Activated naive CD4-positive, alpha-beta T cell treated with anti-CD3 and anti-CD28 coated beads, Interleukin-2, amount 50 U/mL, for 72 hours (primary cell): ENCODE measurements around the gene SLC6A8. TPM values are rescaled to one million over a fixed set of nuclear protein-coding genes. Genes with fewer than 3 reads are reported as not detected.

Source experiments
- ATAC-seq, 2 donors: fragments of 150-1000 bp; cut with Tn5 transposase; 2 replicates each; pipeline ENCODE4 v1.10.0; 2021; ENCODE audit warnings: mild to moderate bottlenecking in 2 of 2, moderate library complexity in 2 of 2
- DNase-seq, 2 donors: peaks; one replicate each; pipeline ENCODE4 v3.0.0; 2021 to 2022; ENCODE audit warnings: low spot score in 2 of 2
- H3K27ac Mint-ChIP-seq, 2 donors: one replicate each; pipeline ENCODE4 v1.8.0; 2022; ENCODE audit warnings: mild to moderate bottlenecking in 2 of 2, mixed read lengths in 2 of 2
- H3K36me3 Mint-ChIP-seq, 2 donors: one replicate each; pipeline ENCODE4 v1.8.0; 2022; ENCODE audit warnings: mixed read lengths in 2 of 2
- H3K9me3 Mint-ChIP-seq, 2 donors: one replicate each; pipeline ENCODE4 v1.8.0; 2022; ENCODE audit warnings: mixed read lengths in 2 of 2
- total RNA-seq, 2 donors: library from RNA; stranded (reverse); gene quantifications; one replicate each; pipeline ENCODE4 v1.2.3, GENCODE V29; 2022

Gene SLC6A8
- total RNA-seq, 2 donors from 2014 or later = 0.16 to 2.2 TPM

DNA sequence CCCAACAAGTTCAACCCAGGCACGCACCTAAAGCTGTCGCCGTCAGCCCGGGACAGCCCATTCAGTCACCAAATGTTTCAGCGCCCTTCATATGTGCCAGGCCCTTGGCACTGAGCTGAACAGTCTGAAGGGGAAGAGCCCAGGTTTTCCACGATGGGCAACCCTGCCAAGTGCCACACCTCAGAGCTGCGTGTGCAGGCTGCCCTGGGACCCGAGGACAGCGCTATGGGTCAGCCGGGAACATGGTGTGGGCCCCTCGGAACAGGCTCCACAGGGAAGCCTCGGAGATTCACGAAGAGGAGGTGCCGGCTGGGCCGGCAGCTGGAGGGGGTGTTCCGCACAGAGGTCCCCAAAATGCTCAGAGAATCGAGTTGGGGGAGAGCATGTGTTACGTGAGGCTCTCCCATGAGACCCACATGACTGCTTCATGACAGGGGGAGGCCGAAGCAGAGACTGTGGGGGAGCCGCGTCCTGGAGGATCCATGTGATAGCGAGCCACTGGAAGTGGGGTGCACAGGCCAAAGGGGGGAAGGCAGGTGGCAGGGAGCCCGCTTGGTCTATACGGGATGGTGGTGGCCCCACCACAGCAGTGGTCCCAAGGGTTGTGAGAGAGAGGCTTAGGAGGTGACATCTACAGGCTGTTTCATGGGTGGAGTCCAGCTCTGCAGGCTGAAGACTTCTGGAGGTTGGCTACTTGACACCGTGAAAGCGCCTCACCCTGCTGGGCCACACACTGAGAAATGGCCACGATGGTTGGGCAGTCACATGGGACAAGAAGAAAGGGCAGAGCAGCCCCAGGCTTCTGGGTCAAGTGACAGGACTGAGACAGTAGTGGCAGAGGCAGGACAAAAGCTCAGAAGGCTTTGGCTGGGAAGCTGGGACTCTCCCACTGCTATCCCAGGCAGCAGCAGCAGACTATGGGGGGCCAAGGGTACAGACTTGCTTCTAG lies 22.3 kb downstream of the SLC6A8 start:
- Mint-ChIP-seq H3K27ac (no peak overlapping the region), H3K36me3 (no peaks in the 10 kb centered on the region), H3K9me3 (no peaks in the 10 kb centered on the region)
- ATAC-seq (no peak), DNase-seq (no peak)

DNA sequence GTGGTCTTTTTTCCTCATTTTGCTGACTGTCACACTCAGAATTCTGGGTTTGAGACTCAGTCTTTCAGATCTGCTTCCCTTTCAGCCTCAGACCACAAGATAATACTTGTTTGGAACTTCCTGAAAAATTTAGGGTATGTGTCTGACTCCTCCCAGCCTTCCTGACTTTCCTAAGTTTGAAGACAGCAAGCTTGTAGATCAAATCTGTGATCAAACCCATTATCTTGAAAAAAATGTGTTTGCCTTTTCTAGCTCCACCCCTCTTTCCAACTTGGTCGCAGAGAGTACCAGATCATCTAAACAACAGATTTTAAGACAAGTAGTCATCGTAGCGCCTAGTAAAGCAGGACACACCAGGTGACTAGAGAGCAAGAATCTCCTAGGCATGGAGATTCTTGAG lies 26.5 kb downstream of the SLC6A8 start:
- no peak overlapping the region for H3K27ac Mint-ChIP-seq

DNA sequence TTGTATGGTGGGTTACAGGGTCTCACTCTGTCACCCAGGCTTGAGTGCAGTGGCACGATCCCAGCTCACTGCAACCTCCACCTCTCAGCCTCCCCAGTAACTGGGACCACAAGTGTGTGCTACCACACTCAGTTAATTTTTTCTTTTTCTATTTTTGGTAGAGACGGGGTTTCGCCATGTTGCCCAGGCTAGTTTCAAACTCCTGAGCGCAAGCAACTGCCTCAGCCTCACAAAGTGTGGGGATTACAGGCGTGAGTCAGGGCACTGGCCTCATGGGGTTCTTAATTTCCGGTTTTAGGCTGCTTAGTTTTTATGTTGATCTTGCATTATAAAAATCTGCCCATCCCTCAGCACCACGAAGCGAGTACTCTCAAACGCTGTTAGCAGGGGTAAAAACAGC lies 29.7 kb downstream of the SLC6A8 start:
- peaks cover 0 to 6% of the 10 kb centered on the region in 2 donors for H3K36me3 Mint-ChIP-seq
- H3K9me3 Mint-ChIP-seq = no peaks in the 10 kb centered on the region
- no peak overlapping the region for H3K27ac Mint-ChIP-seq
- DNase-seq (no peak), ATAC-seq (no peak)

More for the DNA sequence above, 26.5 kb downstream of the SLC6A8 start:
- no peak for DNase-seq
- Mint-ChIP-seq H3K36me3 (no peaks in the 10 kb centered on the region), H3K9me3 (no peaks in the 10 kb centered on the region)
- ATAC-seq = no peak

DNA sequence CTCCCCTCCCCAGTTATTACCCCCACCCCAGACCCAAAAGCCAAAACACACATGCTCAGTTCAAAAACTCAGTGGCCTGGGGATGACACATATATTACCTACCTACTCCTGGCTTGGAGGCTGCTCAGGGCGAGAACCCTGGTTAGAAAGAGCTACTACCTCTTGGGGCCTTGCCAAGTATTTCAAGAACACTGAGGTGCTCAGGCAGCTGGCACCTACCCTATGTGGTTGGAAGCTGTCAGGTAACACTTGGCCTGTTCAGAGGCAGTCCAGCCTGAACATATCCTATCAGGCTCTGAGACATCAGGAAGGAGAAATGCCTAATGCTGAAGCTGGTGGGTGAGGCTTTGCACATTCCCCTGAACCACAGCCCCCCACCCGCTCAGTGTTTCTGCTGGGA lies 31.5 kb downstream of the SLC6A8 start:
- ATAC-seq (no peak), DNase-seq (no peak)
- peaks cover 4 to 11% of the 10 kb centered on the region in 2 donors for H3K36me3 Mint-ChIP-seq
- H3K9me3 Mint-ChIP-seq = no peaks in the 10 kb centered on the region
- no peak overlapping the region for H3K27ac Mint-ChIP-seq

DNA sequence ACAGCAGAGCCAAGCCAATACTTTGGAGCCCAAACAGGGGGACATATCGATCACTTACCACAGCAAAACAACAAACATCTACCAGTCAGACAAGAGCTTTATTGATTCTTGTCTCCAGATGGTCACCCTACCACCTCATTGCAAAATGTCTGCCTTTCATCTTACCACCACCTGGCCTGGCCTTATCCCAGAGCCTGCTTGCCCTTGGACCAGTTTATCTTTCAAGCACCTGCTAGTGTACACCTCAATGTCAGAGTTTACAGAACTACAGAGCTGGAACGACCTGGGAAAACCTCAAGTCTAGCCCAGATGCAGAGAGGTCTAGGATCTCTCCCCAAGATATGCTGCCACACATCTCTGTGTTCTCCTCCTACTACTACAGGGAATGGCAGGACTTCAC lies 32.0 kb downstream of the SLC6A8 start:
- Mint-ChIP-seq H3K36me3 (peaks cover 4 to 11% of the 10 kb centered on the region in 2 donors), H3K9me3 (no peaks in the 10 kb centered on the region)

DNA sequence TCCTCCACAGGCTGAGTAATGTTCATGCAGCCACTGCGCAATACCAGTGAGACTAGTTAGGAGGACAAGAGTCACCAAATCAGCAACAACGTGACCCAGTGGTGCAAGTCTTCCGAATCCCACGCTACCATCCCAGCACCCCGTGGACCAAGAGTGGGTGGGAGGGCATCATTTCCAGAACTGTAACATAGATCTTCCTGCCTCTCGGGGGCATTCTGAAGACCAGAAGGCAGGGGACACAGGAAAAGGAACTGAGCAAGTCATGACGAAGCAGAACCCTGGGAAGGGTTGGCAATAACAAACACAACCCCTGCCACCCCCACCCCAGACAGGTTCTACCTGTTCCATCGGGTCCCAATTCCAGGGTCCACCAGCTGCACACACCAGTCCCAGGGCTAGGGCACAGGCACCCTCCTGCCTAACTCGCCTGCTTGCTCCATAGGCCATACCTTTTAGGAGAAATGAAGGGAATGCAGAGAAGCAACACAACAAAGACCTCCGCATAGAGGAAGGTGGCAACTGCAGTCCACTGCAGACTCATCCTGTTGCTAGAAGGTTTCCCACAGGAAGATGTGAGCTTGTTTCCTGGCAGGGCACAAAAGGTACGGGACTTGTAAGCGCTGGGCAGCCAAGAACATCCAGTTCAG lies 35.1 kb downstream of the SLC6A8 start:
- Mint-ChIP-seq H3K36me3 (peaks cover 4 to 11% of the 10 kb centered on the region in 2 donors), H3K27ac (peak overlapping the region; percentile 74 to 83), H3K9me3 (no peaks in the 10 kb centered on the region)
- ATAC-seq (no peak), DNase-seq (no peak)

More for the DNA sequence above, 32.0 kb downstream of the SLC6A8 start:
- H3K27ac Mint-ChIP-seq = peak overlapping the region in 1 of 2 donors; percentile 29
- no peak for ATAC-seq
- no peak for DNase-seq

DNA sequence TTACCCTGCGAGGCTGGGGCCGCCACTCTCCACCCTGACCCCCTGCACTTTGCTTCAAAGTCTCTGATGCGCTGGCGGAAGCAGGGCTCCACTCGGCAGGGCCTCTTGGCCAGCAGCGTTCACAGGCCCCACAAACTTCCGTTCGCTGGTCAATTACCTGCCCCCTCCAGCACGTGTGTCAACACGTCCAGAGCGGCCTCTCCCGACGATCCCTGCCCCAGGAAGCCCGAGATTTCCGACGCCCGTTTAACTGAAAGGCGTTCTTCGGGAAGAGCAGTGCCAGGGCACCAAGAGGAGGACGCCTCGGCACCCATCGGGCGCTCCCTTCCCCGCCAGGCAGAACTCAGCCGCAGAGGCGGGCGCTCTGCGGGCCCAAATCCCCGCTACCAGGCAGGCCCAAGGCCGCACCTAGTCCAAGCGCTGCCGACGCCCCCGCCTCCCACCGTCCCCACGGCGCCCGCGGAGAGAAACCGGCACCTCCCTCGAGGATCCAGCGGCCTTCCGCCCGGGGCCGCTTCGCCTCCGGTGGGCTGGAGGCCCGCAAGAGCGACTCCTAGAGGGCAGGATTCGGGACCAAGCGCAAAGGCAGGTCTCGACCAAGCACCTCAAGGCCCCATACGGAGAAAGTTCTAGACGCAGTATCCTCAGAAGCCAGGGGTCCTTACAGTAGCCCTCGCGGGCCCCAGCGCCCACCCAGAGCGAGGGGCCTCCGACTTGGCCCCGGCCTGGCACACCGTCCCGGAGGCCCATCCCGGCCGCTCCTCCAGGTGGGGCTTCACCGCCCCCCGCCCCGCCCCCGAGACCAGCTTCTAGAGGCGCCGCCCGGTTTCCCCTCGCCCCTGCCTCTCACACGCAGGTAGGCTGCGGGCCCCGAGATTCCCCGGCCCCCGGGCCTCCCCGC lies 35.9 kb downstream of the SLC6A8 start:
- H3K9me3 Mint-ChIP-seq = no peaks in the 10 kb centered on the region
- peaks cover 4 to 11% of the 10 kb centered on the region in 2 donors for H3K36me3 Mint-ChIP-seq
- DNase-seq = peak in 1 of 2 donors; percentile 45
- peak; percentile 30 to 65 for ATAC-seq
- peak overlapping the region; percentile 82 to 83 for H3K27ac Mint-ChIP-seq

DNA sequence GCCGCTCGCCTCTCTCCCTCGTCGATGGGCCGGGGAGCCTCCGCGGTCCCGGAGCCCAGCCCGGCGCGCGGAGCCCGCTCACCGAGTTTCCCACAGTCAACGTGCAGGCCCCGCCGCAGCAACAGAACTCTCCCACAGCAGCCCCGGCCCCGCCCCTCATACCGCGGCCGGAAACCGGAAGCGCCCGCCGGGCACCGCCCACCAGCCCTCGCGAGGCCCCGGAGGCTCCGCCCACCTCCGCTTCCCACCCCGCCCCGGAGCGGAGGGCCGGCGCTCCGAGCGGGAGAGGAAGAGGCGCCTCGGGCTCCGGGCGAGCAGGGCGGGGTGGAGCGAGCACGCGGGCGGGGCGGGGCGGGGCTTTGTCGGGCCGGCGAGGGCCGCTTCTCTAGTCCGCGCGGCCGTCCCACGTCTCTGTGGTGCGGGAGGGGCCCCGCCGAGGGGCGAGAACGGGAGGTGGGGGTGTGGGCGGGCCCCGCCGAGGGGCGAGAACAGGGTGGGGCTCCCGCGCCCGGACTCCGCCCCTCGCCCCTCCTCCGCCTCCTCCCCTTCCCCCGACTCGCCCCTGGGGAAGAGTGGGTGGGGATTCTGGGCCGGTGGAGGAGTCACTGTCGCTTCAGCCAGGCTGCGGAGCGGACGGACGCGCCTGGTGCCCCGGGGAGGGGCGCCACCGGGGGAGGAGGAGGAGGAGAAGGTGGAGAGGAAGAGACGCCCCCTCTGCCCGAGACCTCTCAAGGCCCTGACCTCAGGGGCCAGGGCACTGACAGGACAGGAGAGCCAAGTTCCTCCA lies 36.7 kb downstream of the SLC6A8 start, which contains the start of the genes ABCD1 and BCAP31:
ABCD1 (plus strand) TSS at position 605 of the 787 bp plus-strand sequence. CDS start 411 bp downstream, outside the sequence.
BCAP31 (minus strand) TSS at position 136 of the 787 bp plus-strand sequence. CDS start 1,143 bp downstream, outside the sequence.
- Mint-ChIP-seq H3K36me3 (peaks cover 4 to 11% of the 10 kb centered on the region in 2 donors), H3K9me3 (no peaks in the 10 kb centered on the region), H3K27ac (peak within 1 kb of the TSS; percentile 82 to 83)
- DNase-seq (peak; percentile 85 to 89), ATAC-seq (peak; percentile 78 to 81)

DNA sequence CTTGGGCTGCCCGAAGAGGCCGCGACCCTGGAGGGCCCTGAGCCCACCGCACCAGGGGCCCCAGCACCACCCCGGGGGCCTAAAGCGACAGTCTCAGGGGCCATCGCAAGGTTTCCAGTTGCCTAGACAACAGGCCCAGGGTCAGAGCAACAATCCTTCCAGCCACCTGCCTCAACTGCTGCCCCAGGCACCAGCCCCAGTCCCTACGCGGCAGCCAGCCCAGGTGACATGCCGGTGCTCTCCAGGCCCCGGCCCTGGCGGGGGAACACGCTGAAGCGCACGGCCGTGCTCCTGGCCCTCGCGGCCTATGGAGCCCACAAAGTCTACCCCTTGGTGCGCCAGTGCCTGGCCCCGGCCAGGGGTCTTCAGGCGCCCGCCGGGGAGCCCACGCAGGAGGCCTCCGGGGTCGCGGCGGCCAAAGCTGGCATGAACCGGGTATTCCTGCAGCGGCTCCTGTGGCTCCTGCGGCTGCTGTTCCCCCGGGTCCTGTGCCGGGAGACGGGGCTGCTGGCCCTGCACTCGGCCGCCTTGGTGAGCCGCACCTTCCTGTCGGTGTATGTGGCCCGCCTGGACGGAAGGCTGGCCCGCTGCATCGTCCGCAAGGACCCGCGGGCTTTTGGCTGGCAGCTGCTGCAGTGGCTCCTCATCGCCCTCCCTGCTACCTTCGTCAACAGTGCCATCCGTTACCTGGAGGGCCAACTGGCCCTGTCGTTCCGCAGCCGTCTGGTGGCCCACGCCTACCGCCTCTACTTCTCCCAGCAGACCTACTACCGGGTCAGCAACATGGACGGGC lies 37.5 kb downstream of the SLC6A8 start:
- DNase-seq (peak in 1 of 2 donors; percentile 10), ATAC-seq (peak; percentile 2 to 4)
- Mint-ChIP-seq H3K27ac (no peak overlapping the region), H3K9me3 (no peaks in the 10 kb centered on the region), H3K36me3 (peaks cover 4 to 11% of the 10 kb centered on the region in 2 donors)

DNA sequence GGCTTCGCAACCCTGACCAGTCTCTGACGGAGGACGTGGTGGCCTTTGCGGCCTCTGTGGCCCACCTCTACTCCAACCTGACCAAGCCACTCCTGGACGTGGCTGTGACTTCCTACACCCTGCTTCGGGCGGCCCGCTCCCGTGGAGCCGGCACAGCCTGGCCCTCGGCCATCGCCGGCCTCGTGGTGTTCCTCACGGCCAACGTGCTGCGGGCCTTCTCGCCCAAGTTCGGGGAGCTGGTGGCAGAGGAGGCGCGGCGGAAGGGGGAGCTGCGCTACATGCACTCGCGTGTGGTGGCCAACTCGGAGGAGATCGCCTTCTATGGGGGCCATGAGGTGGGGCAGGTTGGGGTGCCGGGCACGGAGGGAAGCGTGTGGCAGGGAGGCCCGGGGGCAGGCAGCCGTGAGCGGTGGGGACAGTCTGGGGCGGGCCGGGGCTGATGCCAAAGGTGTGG lies 38.1 kb downstream of the SLC6A8 start:
- ATAC-seq (no peak), DNase-seq (no peak)
- no peaks in the 10 kb centered on the region for H3K9me3 Mint-ChIP-seq
- H3K27ac Mint-ChIP-seq = no peak overlapping the region
- H3K36me3 Mint-ChIP-seq = peaks cover 7 to 11% of the 10 kb centered on the region in 2 donors

DNA sequence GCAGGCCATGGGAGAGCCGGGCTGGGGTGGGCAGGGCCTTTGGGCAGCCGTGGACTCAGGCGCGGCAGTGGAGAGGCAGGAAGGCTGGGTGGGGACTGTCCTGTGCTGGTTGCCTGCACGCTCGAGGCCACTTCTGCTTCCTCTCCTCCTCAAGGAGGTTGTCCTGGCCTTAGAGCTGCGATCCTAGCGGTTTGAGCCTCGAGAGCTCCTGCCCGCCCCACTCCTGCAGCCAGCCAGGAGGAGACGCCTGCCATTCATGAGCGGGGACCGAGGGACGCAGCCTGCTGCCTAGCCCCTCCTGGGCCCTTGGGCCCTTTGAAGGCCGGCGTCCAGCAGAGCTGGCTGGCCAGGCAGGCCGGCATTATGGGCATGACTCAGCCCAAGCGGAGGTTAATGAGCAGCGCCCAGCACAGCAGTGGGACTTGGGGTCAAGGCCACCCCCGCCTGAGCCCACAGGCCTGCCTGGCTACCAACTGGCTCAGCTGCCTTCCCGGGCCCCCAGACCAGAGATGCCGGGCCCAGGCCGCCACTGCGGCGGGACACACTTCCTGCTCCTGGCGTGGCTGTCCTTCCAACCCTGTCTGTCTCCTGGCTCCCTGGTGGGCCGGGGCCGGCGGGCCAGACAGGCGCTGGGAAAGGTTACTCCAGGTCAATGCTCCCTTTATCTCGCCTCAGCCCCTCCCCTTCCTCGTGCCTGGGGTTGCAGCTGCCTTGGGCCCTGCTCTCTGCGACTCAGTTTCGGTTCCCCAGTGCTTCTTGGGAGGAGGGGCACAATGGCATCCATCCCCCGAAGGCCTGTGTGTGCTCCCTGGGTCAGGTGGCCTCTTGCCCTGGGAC lies 38.8 kb downstream of the SLC6A8 start:
- Mint-ChIP-seq H3K9me3 (peaks cover 0 to 2% of the 10 kb centered on the region in 2 donors), H3K36me3 (peaks cover 9 to 11% of the 10 kb centered on the region in 2 donors), H3K27ac (peak overlapping the region in 1 of 2 donors; percentile 18)
- peak in 1 of 2 donors; percentile 6 for DNase-seq
- no peak for ATAC-seq

DNA sequence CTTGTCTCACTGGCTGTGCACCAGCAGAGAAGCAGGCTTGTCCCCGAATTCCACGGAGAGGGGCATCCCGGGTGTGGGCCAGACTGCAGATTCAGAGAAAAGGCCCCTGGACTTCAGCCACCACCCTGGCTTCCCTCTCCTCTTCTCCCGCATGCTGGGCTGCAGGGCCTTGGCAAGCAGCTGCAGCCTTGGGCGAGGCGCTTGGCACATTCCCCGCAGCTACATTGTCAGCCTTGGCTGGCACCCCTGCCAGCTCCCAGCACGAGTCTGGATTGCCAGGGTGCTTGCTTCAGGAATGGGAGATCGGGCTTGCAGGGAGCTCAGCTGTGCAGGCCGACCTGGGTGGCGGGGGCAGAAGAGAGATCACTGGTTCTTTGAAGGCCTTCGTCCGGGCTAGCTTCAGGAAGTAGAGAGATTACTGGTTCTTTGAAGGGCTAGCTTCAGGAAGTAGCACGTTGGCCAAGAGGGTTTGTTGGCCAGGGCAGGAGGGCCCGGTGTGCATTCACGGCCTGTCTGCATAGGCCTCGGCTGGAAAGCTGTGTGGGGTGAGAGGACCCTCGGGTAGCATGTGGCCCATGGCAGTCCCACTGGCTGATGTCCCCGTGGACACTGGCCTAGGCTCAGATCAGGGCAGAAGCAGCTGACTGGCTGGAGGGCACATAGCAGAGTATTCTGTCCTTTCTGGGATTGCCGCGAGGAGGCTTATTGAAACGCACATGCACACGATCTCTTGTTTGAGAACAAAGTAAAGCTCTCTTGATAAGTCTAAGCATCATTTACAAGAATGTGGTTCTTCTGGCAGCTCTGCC lies 39.6 kb downstream of the SLC6A8 start:
- Mint-ChIP-seq H3K9me3 (peaks cover 0 to 5% of the 10 kb centered on the region in 2 donors), H3K36me3 (peaks cover 7 to 14% of the 10 kb centered on the region in 2 donors), H3K27ac (peak overlapping the region in 1 of 2 donors; percentile 18)
- no peak for ATAC-seq
- no peak for DNase-seq

DNA sequence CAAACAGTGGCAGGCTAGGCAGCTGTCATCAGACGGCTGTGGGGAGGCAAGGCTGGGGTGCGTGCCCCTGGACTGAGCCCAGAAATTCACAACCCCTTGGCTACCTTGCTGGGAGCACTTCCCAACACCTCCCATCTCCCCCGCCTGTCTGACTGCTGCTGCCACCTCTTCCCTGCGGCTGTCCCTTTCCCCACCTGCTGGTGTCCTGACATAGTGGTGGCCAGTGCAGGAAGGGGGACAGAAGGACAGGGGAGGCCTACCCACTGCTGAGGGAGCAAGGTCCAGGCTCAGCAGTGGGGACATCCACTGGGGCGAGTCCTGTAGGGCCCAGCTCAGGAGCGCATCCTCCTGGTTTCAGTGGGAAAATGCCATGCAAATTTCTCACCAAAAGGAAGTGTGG lies 40.4 kb downstream of the SLC6A8 start:
- Mint-ChIP-seq H3K36me3 (peaks cover 0 to 14% of the 10 kb centered on the region in 2 donors), H3K27ac (no peak overlapping the region), H3K9me3 (peaks cover 0 to 5% of the 10 kb centered on the region in 2 donors)
- ATAC-seq (no peak), DNase-seq (no peak)
